H54 (cell line): ENCODE results near the gene CSRP1.

Experiments used
- DNase-seq: peaks from one replicate; pipeline ENCODE4 v3.0.0; 2011; ENCODE audit warnings: low spot score, mixed read lengths; ENCODE audit not compliant: insufficient read length
- FAIRE-seq: peaks from 3 replicates; lab custom pipeline; 2011; peaks lifted over from hg19 to GRCh38; lab: Jason Lieb, UNC
- POLR2A ChIP-seq: IDR thresholded peaks from 2 replicates; pipeline ENCODE4 v1.6.1; 2011; ENCODE audit warnings: low read depth, mild to moderate bottlenecking, low read length

The CSRP1 gene

GRCh38 chr1:201460814-201461644 is 45.9 kb downstream of the CSRP1 start:
- FAIRE-seq: peak; percentile 11
- no peak for DNase-seq
- TF ChIP-seq POLR2A: peak; percentile 41; the same call in 1 of the 2 replicates

GRCh38 chr1:201459775-201460174 is 47.1 kb downstream of the CSRP1 start:
- FAIRE-seq (no peak), DNase-seq (no peak)
- TF ChIP-seq POLR2A: no peak

GRCh38 chr1:201459052-201459451 is 47.9 kb downstream of the CSRP1 start:
- no peak for TF ChIP-seq POLR2A
- DNase-seq (no peak), FAIRE-seq (no peak)

- FAIRE-seq (no peak), DNase-seq (no peak)
- TF ChIP-seq POLR2A: no peak
These were observed 49.4 kb downstream of the CSRP1 start for GRCh38 chr1:201457508-201457960.

- peak; percentile 39 for TF ChIP-seq POLR2A
- DNase-seq (no peak), FAIRE-seq (no peak)
These were observed 50.2 kb downstream of the CSRP1 start for GRCh38 chr1:201456499-201457309.

GRCh38 chr1:201455098-201455497 is 51.8 kb downstream of the CSRP1 start:
- no peak for FAIRE-seq
- no peak for DNase-seq
- no peak for TF ChIP-seq POLR2A

GRCh38 chr1:201454608-201455007 is 52.3 kb downstream of the CSRP1 start:
- no peak for TF ChIP-seq POLR2A
- FAIRE-seq (no peak), DNase-seq (no peak)

GRCh38 chr1:201452866-201453265 is 54.1 kb downstream of the CSRP1 start:
- FAIRE-seq: no peak
- no peak for DNase-seq
- TF ChIP-seq POLR2A: no peak

- FAIRE-seq (no peak), DNase-seq (peak; percentile 73)
- TF ChIP-seq POLR2A: peak; percentile 41; the same call in 1 of the 2 replicates
These were observed 56.1 kb downstream of the CSRP1 start for GRCh38 chr1:201450721-201451291.

GRCh38 chr1:201448990-201449389 is 57.9 kb downstream of the CSRP1 start:
- no peak for FAIRE-seq
- no peak for TF ChIP-seq POLR2A
- no peak for DNase-seq

GRCh38 chr1:201447903-201448871 is 58.7 kb downstream of the CSRP1 start:
- FAIRE-seq (no peak), DNase-seq (peak; percentile 65)
- no peak for TF ChIP-seq POLR2A

- TF ChIP-seq POLR2A: no peak
- DNase-seq (no peak), FAIRE-seq (no peak)
These were observed 61.6 kb downstream of the CSRP1 start for GRCh38 chr1:201445310-201445709.

GRCh38 chr1:201444792-201445191 is 62.1 kb downstream of the CSRP1 start:
- DNase-seq (no peak), FAIRE-seq (no peak)
- no peak for TF ChIP-seq POLR2A
